NCI-H446 (cell line): ENCODE measurements around the gene CIB4.
"Not testable (repeated sequence)": the region's sequence is repeated elsewhere in the genome, so short reads cannot be mapped to it uniquely, and the experiment has no call there.

Experiments used
- DNase-seq, 2 experiments: peaks; one replicate each; lab custom pipeline; 2025; lab: John Stamatoyannopoulos, UW

The CIB4 gene

GRCh38 chr2:26666671-26667070 is 25.5 kb upstream of the CIB4 start:
- DNase-seq, result no peak

GRCh38 chr2:26665296-26665695 is 24.1 kb upstream of the CIB4 start:
- not testable (repeated sequence) for DNase-seq

- no peak for DNase-seq
Observed at GRCh38 chr2:26660363-26660962, 19.3 kb upstream of the CIB4 start.

GRCh38 chr2:26658691-26659346 is 17.7 kb upstream of the CIB4 start:
- DNase-seq, result no peak

GRCh38 chr2:26657265-26657664 is 16.1 kb upstream of the CIB4 start:
- DNase-seq, result no peak

GRCh38 chr2:26655611-26656195 is 14.5 kb upstream of the CIB4 start:
- no peak for DNase-seq

- DNase-seq, result not testable (repeated sequence)
Observed at GRCh38 chr2:26655120-26655519, 14.0 kb upstream of the CIB4 start.

GRCh38 chr2:26654061-26654340 is 12.8 kb upstream of the CIB4 start:
- DNase-seq, result no peak

GRCh38 chr2:26653207-26654060 is 12.3 kb upstream of the CIB4 start:
- DNase-seq, result no peak

GRCh38 chr2:26652361-26653041 is 11.3 kb upstream of the CIB4 start:
- peak in 1 of 2 experiments; percentile 32 for DNase-seq

- DNase-seq, result no peak
Observed at GRCh38 chr2:26651799-26652198, 10.6 kb upstream of the CIB4 start.

GRCh38 chr2:26651470-26651771 is 10.3 kb upstream of the CIB4 start:
- no peak for DNase-seq

- DNase-seq, result no peak
Observed at GRCh38 chr2:26650713-26651469, 9.7 kb upstream of the CIB4 start.

GRCh38 chr2:26649992-26650712 is 9.0 kb upstream of the CIB4 start:
- no peak for DNase-seq

- peak in 1 of 2 experiments; percentile 80 for DNase-seq
Observed at GRCh38 chr2:26649322-26649721, 8.2 kb upstream of the CIB4 start.

- no peak for DNase-seq
Observed at GRCh38 chr2:26648516-26648915, 7.3 kb upstream of the CIB4 start.

- DNase-seq, result no peak
Observed at GRCh38 chr2:26647981-26648380, 6.8 kb upstream of the CIB4 start.

- no peak for DNase-seq
Observed at GRCh38 chr2:26646986-26647672, 6.0 kb upstream of the CIB4 start.

GRCh38 chr2:26645762-26646161 is 4.6 kb upstream of the CIB4 start:
- DNase-seq, result no peak

- DNase-seq, result no peak
Observed at GRCh38 chr2:26644188-26644835, 3.1 kb upstream of the CIB4 start.
